GM12892 (cell line): ENCODE results near the gene DVL2. TPM values are rescaled to one million over a fixed set of nuclear protein-coding genes. Genes with fewer than 3 reads are reported as not detected.

ENCODE experiments used
- DNase-seq: peaks from one replicate; pipeline ENCODE4 v3.0.0; 2011; ENCODE audit not compliant: insufficient read length
- FAIRE-seq: peaks from 2 replicates; lab custom pipeline; 2011; peaks lifted over from hg19 to GRCh38; lab: Jason Lieb, UNC
- POLR2A ChIP-seq: IDR thresholded peaks from 2 replicates; pipeline ENCODE4 v1.6.1; 2011; ENCODE audit warnings: low read depth, low read length, control low read depth
- POLR2AphosphoS5 ChIP-seq: IDR thresholded peaks from 2 replicates; pipeline ENCODE4 v1.6.1; 2011; ENCODE audit warnings: low read depth, low read length, control low read depth
- TAF1 ChIP-seq: IDR thresholded peaks from 2 replicates; pipeline ENCODE4 v1.6.1; 2011; ENCODE audit warnings: low read depth, mild to moderate bottlenecking, control low read depth, low read length, borderline replicate concordance
- polyA plus RNA-seq: library from polyadenylated mRNA; unstranded; fragments of >200 nt; gene quantifications from one replicate; pipeline ENCODE4 v1.2.1, GENCODE V29; 2012; ENCODE audit warnings: missing spikeins, inconsistent platforms; ENCODE audit not compliant: missing spikeins

DVL2 gene
- 29.3 TPM for polyA plus RNA-seq

GRCh38 chr17:7234083-7234951 lies at the start of gene DVL2:
TSS of gene DVL2 (minus strand) at chr17:7234517. CDS start at chr17:7234262, 255 bp downstream.
- DNase-seq (peak; percentile 95), FAIRE-seq (peak; percentile 100)
- peak; percentile 93 for TF ChIP-seq POLR2AphosphoS5
- peak; percentile 87 for TF ChIP-seq POLR2A
- TF ChIP-seq TAF1 = no peak

GRCh38 chr17:7283471-7284216 lies 49.3 kb upstream of the DVL2 start:
- TF ChIP-seq TAF1 = no peak
- no peak for TF ChIP-seq POLR2A
- no peak for TF ChIP-seq POLR2AphosphoS5
- FAIRE-seq (no peak), DNase-seq (no peak)

- DNase-seq (no peak), FAIRE-seq (no peak)
- no peak for TF ChIP-seq TAF1
- TF ChIP-seq POLR2A = no peak
- TF ChIP-seq POLR2AphosphoS5 = no peak
Observed at GRCh38 chr17:7282752-7283321, 48.5 kb upstream of the DVL2 start.

GRCh38 chr17:7281953-7282751 lies 47.8 kb upstream of the DVL2 start:
- TF ChIP-seq TAF1 = no peak
- TF ChIP-seq POLR2AphosphoS5 = no peak
- TF ChIP-seq POLR2A = no peak
- DNase-seq (no peak), FAIRE-seq (peak; percentile 21)

GRCh38 chr17:7281074-7281952 lies 47.0 kb upstream of the DVL2 start, which contains the start of gene SLC2A4:
TSS of gene SLC2A4 (plus strand) at chr17:7281718. CDS start at chr17:7281935, 217 bp downstream.
- peak; percentile 98 for DNase-seq
- peak; percentile 98 for FAIRE-seq
- no peak for TF ChIP-seq POLR2A
- TF ChIP-seq TAF1 = no peak
- no peak for TF ChIP-seq POLR2AphosphoS5

- FAIRE-seq (peak; percentile 81), DNase-seq (peak; percentile 81)
- TF ChIP-seq POLR2A (no peak), POLR2AphosphoS5 (no peak), TAF1 (no peak)
Observed at GRCh38 chr17:7280519-7281073, 46.3 kb upstream of the DVL2 start.

DNA sequence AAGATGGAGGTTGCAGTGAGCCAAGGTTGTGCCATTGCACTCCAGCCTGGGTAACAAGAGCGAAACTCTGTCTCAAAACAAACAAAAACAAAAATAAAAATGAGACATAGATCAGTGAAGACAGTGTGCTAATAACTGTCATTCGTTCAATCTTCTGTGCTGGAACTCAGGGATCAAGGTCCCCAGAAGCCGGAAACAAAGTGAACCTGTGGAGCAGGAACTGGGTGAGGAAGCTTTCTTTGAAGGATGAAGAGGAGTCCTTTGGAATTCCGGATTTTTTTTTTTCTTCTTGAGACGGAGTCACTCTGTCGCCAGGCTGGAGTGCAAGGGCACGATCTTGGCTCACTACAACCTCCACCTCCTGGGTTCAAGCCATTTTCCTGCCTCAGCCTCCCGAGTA lies 45.1 kb upstream of the DVL2 start:
- DNase-seq = no peak
- FAIRE-seq = no peak
- TF ChIP-seq POLR2A (no peak), POLR2AphosphoS5 (no peak), TAF1 (no peak)

DNA sequence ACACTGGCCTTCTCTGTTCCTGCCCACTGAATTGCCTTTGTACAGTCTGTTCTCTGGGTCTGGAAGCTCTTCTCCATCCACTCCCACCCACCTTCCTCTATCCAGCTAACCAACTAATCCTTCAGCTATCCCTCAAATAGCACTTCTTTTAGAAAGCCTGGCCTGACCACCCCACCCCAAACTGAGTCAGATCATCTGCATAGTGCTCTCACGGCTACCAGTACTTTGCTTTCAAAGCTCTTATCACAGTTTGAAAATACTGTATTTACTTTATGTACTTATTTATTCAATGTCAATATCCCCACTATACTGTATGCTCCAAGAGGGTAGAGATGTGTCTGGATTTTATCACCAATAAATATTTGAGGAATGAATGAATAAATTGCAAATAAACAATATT lies 32.5 kb upstream of the DVL2 start:
- DNase-seq (no peak), FAIRE-seq (no peak)
- TF ChIP-seq TAF1 (no peak), POLR2AphosphoS5 (no peak), POLR2A (no peak)

- TF ChIP-seq TAF1 = no peak
- DNase-seq (no peak), FAIRE-seq (no peak)
Observed at GRCh38 chr17:7263801-7264078, 29.4 kb upstream of the DVL2 start.

DNA sequence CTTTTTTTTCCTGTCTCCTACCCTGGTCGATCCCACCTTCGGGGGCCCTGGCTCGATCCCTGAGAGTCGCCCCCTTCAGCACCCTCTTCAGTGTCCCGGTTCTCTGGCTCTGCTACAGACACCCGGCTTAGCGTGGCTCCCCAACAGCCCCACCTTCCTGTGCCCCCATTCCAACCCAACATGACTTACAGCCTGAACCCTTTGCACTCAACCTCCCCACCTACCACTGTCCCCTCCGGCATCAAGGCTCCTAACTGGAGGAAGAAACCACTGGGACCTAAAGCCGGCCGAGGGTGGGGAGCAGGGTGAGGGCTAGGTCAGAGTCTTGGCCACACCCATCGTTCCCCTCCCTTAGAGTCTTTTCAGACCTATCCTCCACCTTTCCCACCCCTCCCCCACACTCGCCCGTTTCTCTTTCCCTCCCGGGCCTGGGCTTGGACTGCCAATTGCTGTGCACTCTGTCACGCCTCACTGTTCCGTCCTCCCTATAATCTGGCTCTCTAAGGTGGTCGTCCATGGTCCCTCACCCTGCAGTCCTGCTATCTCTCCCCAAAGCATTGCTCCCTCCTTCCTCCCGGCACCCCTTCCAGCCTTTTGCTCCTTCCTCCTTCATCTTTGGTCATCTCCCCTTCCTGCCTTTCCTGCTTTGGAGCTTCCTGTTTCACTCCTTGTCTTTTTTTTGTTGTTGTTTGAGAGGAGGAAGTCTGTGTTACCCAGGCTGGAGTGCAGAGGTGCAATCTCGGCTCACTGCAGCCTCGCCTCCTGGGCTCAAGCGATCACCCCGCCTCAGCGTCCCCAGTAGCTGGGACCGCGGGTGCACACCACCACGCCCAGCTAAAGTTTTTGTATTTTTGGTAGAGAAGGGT lies 28.9 kb upstream of the DVL2 start:
- FAIRE-seq (no peak), DNase-seq (no peak)
- TF ChIP-seq POLR2A (no peak), TAF1 (no peak), POLR2AphosphoS5 (no peak)
